GM21723 (cell line): Measurements from ENCODE around the gene KIF6.
A peak's percentile ranks its signal among the peaks of the same experiment; 100 is the strongest.

Source experiments
- ATAC-seq: cut with Tn5 transposase; IDR thresholded peaks from one replicate; pipeline ENCODE4 v1.9.1; 2021; ENCODE audit warnings: mild to moderate bottlenecking, moderate library complexity; ENCODE audit not compliant: unreplicated experiment

KIF6 gene

GRCh38 chr6:39560915-39561314 is 164.3 kb downstream of the KIF6 start:
- ATAC-seq = no peak

- ATAC-seq = no peak
Observed at GRCh38 chr6:39558591-39559190, 166.5 kb downstream of the KIF6 start.

GRCh38 chr6:39558079-39558478 is 167.1 kb downstream of the KIF6 start:
- no peak for ATAC-seq

GRCh38 chr6:39555136-39555535 is 170.1 kb downstream of the KIF6 start:
- ATAC-seq = no peak

- no peak for ATAC-seq
Observed at GRCh38 chr6:39553860-39554802, 171.1 kb downstream of the KIF6 start.

- ATAC-seq = no peak
Observed at GRCh38 chr6:39553029-39553428, 172.2 kb downstream of the KIF6 start.

GRCh38 chr6:39550191-39550590 is 175.0 kb downstream of the KIF6 start:
- no peak for ATAC-seq

- ATAC-seq = no peak
Observed at GRCh38 chr6:39546731-39547130, 178.5 kb downstream of the KIF6 start.

GRCh38 chr6:39543950-39544349 is 181.3 kb downstream of the KIF6 start:
- no peak for ATAC-seq

GRCh38 chr6:39543095-39543494 is 182.1 kb downstream of the KIF6 start:
- ATAC-seq = no peak

GRCh38 chr6:39540454-39540853 is 184.8 kb downstream of the KIF6 start:
- no peak for ATAC-seq

GRCh38 chr6:39530201-39530759 is 194.9 kb downstream of the KIF6 start:
- ATAC-seq = peak; percentile 99

GRCh38 chr6:39527792-39528564 is 197.2 kb downstream of the KIF6 start:
- no peak for ATAC-seq

GRCh38 chr6:39524007-39524406 is 201.2 kb downstream of the KIF6 start:
- no peak for ATAC-seq

- ATAC-seq = no peak
Observed at GRCh38 chr6:39521958-39522357, 203.2 kb downstream of the KIF6 start.

GRCh38 chr6:39520916-39521315 is 204.3 kb downstream of the KIF6 start:
- ATAC-seq = no peak

- no peak for ATAC-seq
Observed at GRCh38 chr6:39520411-39520810, 204.8 kb downstream of the KIF6 start.

GRCh38 chr6:39518221-39518620 is 207.0 kb downstream of the KIF6 start:
- ATAC-seq = no peak

- no peak for ATAC-seq
Observed at GRCh38 chr6:39517756-39518155, 207.5 kb downstream of the KIF6 start.

GRCh38 chr6:39516471-39516870 is 208.7 kb downstream of the KIF6 start:
- ATAC-seq = no peak

- ATAC-seq = no peak
Observed at GRCh38 chr6:39515471-39515870, 209.7 kb downstream of the KIF6 start.
